GM12878 (cell line): ENCODE results near the gene GPRC5D. TPM values are rescaled to one million over a fixed set of nuclear protein-coding genes. Genes with fewer than 3 reads are reported as not detected.

Experiments
- ATAC-seq: fragments of 200-7000 bp; cut with Tn5 transposase; 3 replicates; pipeline ENCODE4 v1.9.1; 2020; ENCODE audit warnings: mild to moderate bottlenecking, moderate library complexity
- BruUV-seq: library from RNA; stranded (reverse); fragments of 400-500 nt; replicated peaks from 2 replicates; lab custom pipeline; 2021; lab: Mats Ljungman, UMichigan
- CTCF ChIA-PET: fragments of 300-600 bp; sonication (Branson Sonifier 250); formaldehyde crosslinking; extraction: SDS; loops from one replicate; lab custom pipeline; 2021; ENCODE audit warnings: inconsistent platforms; lab: Yijun Ruan, JAX
- POLR2A ChIA-PET: fragments of 350-600 bp; formaldehyde crosslinking; extraction: SDS; loops from one replicate; lab custom pipeline; 2021; ENCODE audit warnings: inconsistent platforms; lab: Charles Lee
- RAD21 ChIA-PET: fragments of 300-600 bp; sonication (Branson Sonifier 250); formaldehyde crosslinking; loops from one replicate; lab custom pipeline; 2023; ENCODE audit warnings: antibody characterized with exemption; ENCODE audit not compliant: unreplicated experiment; lab: Charles Lee
- SMC1A ChIA-PET: fragments of 300-600 bp; sonication (Branson Sonifier 250); formaldehyde crosslinking; loops from one replicate; lab custom pipeline; 2023; ENCODE audit not compliant: unreplicated experiment, uncharacterized antibody; lab: Charles Lee
- DNase-seq: peaks from one replicate; pipeline ENCODE4 v3.0.0-alpha.2; 2011; ENCODE audit warnings: low read depth, low spot score
- FAIRE-seq: peaks from 3 replicates; lab custom pipeline; 2011; peaks lifted over from hg19 to GRCh38; lab: Jason Lieb, UNC
- H2AFZ ChIP-seq: 2 replicates; pipeline ENCODE4 v1.6.0; 2011; ENCODE audit warnings: low read depth, low read length, control low read depth; ENCODE audit not compliant: control insufficient read depth
- H3K27ac ChIP-seq: 2 replicates; pipeline ENCODE4 v1.5.1; 2011; ENCODE audit warnings: control low read depth; ENCODE audit not compliant: control insufficient read depth, insufficient read depth
- H3K27me3 ChIP-seq, 2 experiments: replicated peaks in 1 of 2; 2 replicates each; pipeline versions ENCODE4 v1.6.0 to v1.6.1; 2011; ENCODE audit warnings: low read length in 1 of 2; ENCODE audit not compliant: control insufficient read depth in 2 of 2, insufficient read depth in 2 of 2
- H3K36me3 ChIP-seq, 2 experiments: 2 replicates each; pipeline ENCODE4 v1.5.1; 2011; ENCODE audit warnings: low read length in 1 of 2; ENCODE audit not compliant: control insufficient read depth in 2 of 2, insufficient read depth in 2 of 2
- H3K4me1 ChIP-seq: 2 replicates; pipeline ENCODE4 v1.6.1; 2011; ENCODE audit warnings: mild to moderate bottlenecking, low read length, moderate library complexity, mixed read lengths; ENCODE audit not compliant: control insufficient read depth, insufficient read depth
- H3K4me2 ChIP-seq: 2 replicates; pipeline ENCODE4 v1.6.0; 2011; ENCODE audit warnings: control low read depth; ENCODE audit not compliant: control insufficient read depth, insufficient read depth
- H3K4me3 ChIP-seq: fragments of 200-600 bp; sonication (generic); 2 replicates; pipeline ENCODE4 v1.5.1; 2016
- H3K79me2 ChIP-seq: 2 replicates; pipeline ENCODE4 v1.6.0; 2011; ENCODE audit warnings: low read length; ENCODE audit not compliant: control insufficient read depth, insufficient read depth
- H3K9ac ChIP-seq: 2 replicates; pipeline ENCODE4 v1.8.0; 2011; ENCODE audit warnings: low read length, control low read depth, mixed read lengths; ENCODE audit not compliant: control insufficient read depth, insufficient read depth
- H3K9me3 ChIP-seq: replicated peaks from 3 replicates; pipeline ENCODE4 v1.5.1; 2011; ENCODE audit warnings: mild to moderate bottlenecking, low read length; ENCODE audit not compliant: control insufficient read depth, insufficient read depth
- H4K20me1 ChIP-seq: 2 replicates; pipeline ENCODE4 v1.6.0; 2011; ENCODE audit not compliant: control insufficient read depth, insufficient read depth
- E2F4 ChIP-seq: IDR thresholded peaks from 2 replicates; pipeline ENCODE4 v1.6.1; 2012; ENCODE audit warnings: low read depth, low read length, improper control_type of control experiment
- E4F1 ChIP-seq: fragments of 450-650 bp; IDR thresholded peaks from 2 replicates; pipeline ENCODE4 v1.6.1; 2018; ENCODE audit warnings: borderline replicate concordance, mild to moderate bottlenecking; ENCODE audit not compliant: partially characterized antibody
- ESRRA ChIP-seq: IDR thresholded peaks from 2 replicates; pipeline ENCODE4 v1.6.1; 2012; ENCODE audit warnings: mild to moderate bottlenecking, low read length, improper control_type of control experiment
- FOXM1 ChIP-seq: IDR thresholded peaks from 2 replicates; pipeline ENCODE4 v1.6.1; 2012; ENCODE audit warnings: low read depth, mild to moderate bottlenecking, inconsistent platforms, low read length, moderate library complexity
- HDAC2 ChIP-seq: fragments of 200-600 bp; sonication (generic); IDR thresholded peaks from 2 replicates; pipeline ENCODE4 v1.6.1; 2017
- NFYB ChIP-seq: IDR thresholded peaks from 2 replicates; pipeline ENCODE4 v1.6.1; 2011; ENCODE audit warnings: low read depth, mild to moderate bottlenecking, low read length, improper control_type of control experiment, moderate library complexity; ENCODE audit not compliant: insufficient read depth
- POLR2AphosphoS5 ChIP-seq: IDR thresholded peaks from 2 replicates; pipeline ENCODE4 v1.6.1; 2011; ENCODE audit warnings: mild to moderate bottlenecking, low read length, inconsistent platforms
- POU2F2 ChIP-seq: IDR thresholded peaks from 3 replicates; pipeline ENCODE4 v1.6.1; 2011; ENCODE audit warnings: low read depth, mild to moderate bottlenecking, low read length, borderline replicate concordance
- RCOR1 ChIP-seq: conservative IDR thresholded peaks from 2 replicates; pipeline ENCODE4 v1.6.1; 2012; ENCODE audit warnings: low read depth, low read length, improper control_type of control experiment
- SMAD1 ChIP-seq: fragments of 450-650 bp; IDR thresholded peaks from 2 replicates; pipeline ENCODE4 v1.6.1; 2018; ENCODE audit warnings: mild to moderate bottlenecking, low read depth; ENCODE audit not compliant: partially characterized antibody
- SMAD5 ChIP-seq: IDR thresholded peaks from 2 replicates; pipeline ENCODE4 v1.6.1; 2016; ENCODE audit warnings: antibody characterized with exemption, low read depth
- SRF ChIP-seq, 2 experiments: IDR thresholded peaks; 2 replicates each; pipeline ENCODE4 v1.6.1; 2011; ENCODE audit warnings: low read depth in 2 of 2, low read length in 2 of 2, mild to moderate bottlenecking in 1 of 2, moderate library complexity in 1 of 2
- STAT1 ChIP-seq: fragments of 450-650 bp; conservative IDR thresholded peaks from 2 replicates; pipeline ENCODE4 v1.6.1; 2014; ENCODE audit warnings: antibody characterized with exemption, mild to moderate bottlenecking
- SUZ12 ChIP-seq: fragments of 200-600 bp; sonication (generic); IDR thresholded peaks from one replicate; pipeline ENCODE4 v1.6.1; 2018; ENCODE audit warnings: antibody characterized with exemption, mild to moderate bottlenecking; ENCODE audit not compliant: unreplicated experiment
- TCF12 ChIP-seq: IDR thresholded peaks from 2 replicates; pipeline ENCODE4 v1.6.1; 2011; ENCODE audit warnings: low read depth, mild to moderate bottlenecking, low read length
- ZZZ3 ChIP-seq: IDR thresholded peaks from 2 replicates; pipeline ENCODE4 v1.6.1; 2011; ENCODE audit warnings: low read depth; ENCODE audit not compliant: control insufficient read depth, insufficient read length
- WGBS: methylation state at CpG from one replicate; pipeline ENCODE4 v1.1.6; 2016; ENCODE audit warnings: low lambda C conversion rate; ENCODE audit not compliant: insufficient replicate concordance, insufficient coverage; ENCODE audit errors: missing lambda C conversion rate; 5-methylcytosine and 5-hydroxymethylcytosine counted together
- in situ Hi-C: fragments of 300-500 bp; cut with MboI; formaldehyde crosslinking; loops from 9 replicates; pipeline ENCODE4 v1.14.3; 2018; ENCODE audit warnings: mixed read lengths
- intact Hi-C: fragments of 100-400 bp; cut with micrococcal nuclease; formaldehyde crosslinking; loops from one replicate; pipeline ENCODE4 v1.14.2; 2022; ENCODE audit not compliant: unreplicated experiment
- polyA plus RNA-seq, 11 experiments: library from polyadenylated mRNA; depleted of rRNA in 4 of 11; unstranded in 6 of 11; stranded (reverse) in 5 of 11; fragments of >200 nt; fragmentation: Nextera tagmentation in 4 of 11; fragmentation: Illumina TruSeq in 1 of 11; extraction: Ambion mirVana in 4 of 11; extraction: Trizol in 1 of 11; gene quantifications; 1 replicate in 1 of 11; 2 replicates in 10 of 11; pipeline versions ENCODE4 v1.2.1 to v1.2.3, GENCODE V29; 2011 to 2016; ENCODE audit warnings: inconsistent platforms in 2 of 11, missing spikeins in 2 of 11, low read depth in 1 of 11
- total RNA-seq, 4 experiments: library from RNA; depleted of rRNA in 3 of 4; stranded (reverse); fragments of >200 nt in 3 of 4; fragmentation: Illumina TruSeq in 1 of 4; extraction: Trizol in 1 of 4; gene quantifications; 2 replicates each; pipeline versions ENCODE4 v1.2.1 to v1.2.3, GENCODE V29; 2013 to 2021
- TF ChIP-seq, protein P1 (sequence below): fragments of 450-650 bp; IDR thresholded peaks from 2 replicates; pipeline ENCODE4 v1.6.1; 2016; ENCODE audit warnings: mild to moderate bottlenecking

GPRC5D gene
- total and polyA plus RNA-seq, 10 of the 15 experiments (the other 5 are each of a cell fraction or from before 2014, with no cell fraction given), result 0.18 to 0.90 (median 0.37) TPM; not detected in 3

DNA sequence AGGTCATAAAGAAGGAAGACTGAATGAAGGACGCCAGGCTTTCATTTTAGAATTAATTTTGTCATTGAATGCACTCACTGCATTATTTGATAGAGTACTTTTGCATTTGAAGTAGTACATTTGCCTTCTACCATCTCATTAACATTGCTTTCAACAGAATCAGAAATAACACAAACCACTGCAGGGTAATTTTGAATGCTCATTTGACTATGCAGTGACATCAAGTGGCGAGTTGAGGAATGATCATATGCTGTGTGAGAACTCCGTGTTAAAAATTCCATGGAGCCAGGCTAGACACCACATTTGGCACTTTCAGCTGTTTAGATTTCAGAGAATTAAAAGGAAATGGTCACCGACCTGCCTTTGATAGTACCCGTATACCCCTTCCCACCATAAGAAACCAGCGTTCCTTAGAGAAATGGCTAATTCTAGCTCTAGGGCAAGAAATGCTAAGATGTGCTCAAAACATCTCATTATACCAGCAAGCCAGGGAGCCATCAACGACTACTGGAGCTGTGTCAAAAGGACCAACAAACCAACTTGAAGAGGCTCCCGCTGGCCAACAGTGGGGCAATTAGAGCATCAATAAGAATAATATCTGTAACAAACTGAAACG lies 31.6 kb upstream of the GPRC5D start (continued):
- TF ChIP-seq SMAD5, result no peak
- no peak for TF ChIP-seq ZZZ3
- TF ChIP-seq, protein P1, sequence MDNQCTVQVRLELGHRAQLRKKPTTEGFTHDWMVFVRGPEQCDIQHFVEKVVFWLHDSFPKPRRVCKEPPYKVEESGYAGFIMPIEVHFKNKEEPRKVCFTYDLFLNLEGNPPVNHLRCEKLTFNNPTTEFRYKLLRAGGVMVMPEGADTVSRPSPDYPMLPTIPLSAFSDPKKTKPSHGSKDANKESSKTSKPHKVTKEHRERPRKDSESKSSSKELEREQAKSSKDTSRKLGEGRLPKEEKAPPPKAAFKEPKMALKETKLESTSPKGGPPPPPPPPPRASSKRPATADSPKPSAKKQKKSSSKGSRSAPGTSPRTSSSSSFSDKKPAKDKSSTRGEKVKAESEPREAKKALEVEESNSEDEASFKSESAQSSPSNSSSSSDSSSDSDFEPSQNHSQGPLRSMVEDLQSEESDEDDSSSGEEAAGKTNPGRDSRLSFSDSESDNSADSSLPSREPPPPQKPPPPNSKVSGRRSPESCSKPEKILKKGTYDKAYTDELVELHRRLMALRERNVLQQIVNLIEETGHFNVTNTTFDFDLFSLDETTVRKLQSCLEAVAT, result no peak
- TF ChIP-seq, all 136 proteins: peak for 3

DNA sequence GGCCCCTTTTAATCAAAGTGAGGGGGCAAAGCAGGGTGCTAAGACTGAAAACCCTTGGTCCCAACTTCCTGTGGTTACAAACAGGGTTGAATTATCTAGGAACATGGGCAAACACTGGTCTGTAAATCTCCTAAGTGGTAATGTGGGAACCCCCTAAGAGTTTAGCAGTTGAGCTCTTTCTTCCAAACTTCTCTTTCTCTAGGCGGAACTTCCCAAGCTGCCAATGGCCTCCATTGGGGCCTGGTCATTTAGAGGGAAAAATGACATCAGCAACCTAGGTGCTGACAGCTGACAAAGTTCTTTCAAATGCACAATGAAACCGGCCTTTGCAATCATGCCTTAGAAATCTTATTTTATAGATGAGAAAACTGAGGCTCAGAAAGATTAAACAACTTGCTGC lies 30.4 kb upstream of the GPRC5D start:
- H3K27me3 ChIP-seq, result peaks cover 0 to 3% of the 10 kb centered on the region in 2 experiments; a peak in 2 of 4 replicates
- no peak for DNase-seq
- H3K9ac ChIP-seq, result no peak overlapping the region
- BruUV-seq, result no TSS peak
- H3K4me2 ChIP-seq, result no peak overlapping the region
- no peak overlapping the region for H3K4me3 ChIP-seq
- in situ Hi-C loops, result no loop called here
- POLR2A ChIA-PET, result interaction anchor here (1.2 kb wide), 1 partner anchor 195 kb away, joined by 3 read pairs; no protein-coding TSS in a partner anchor
- H3K36me3 ChIP-seq, result no peaks in the 10 kb centered on the region
- H4K20me1 ChIP-seq, result no peaks in the 10 kb centered on the region
- SMC1A ChIA-PET, result no interaction called here
- ATAC-seq, result no peak
- WGBS, result 74% methylated on average over 2 of the region's 2 CpGs
- intact Hi-C loops, result loop anchor here (2.0 to 10.0 kb wide), 2 partner anchors 66 to 222 kb away; no protein-coding TSS in a partner anchor
- H3K4me1 ChIP-seq, result no peaks in the 10 kb centered on the region
- CTCF ChIA-PET, result interaction anchor here (0.6 to 3.4 kb wide), 6 partner anchors 9 to 288 kb away, joined by 3 to 19 read pairs (median 4); no protein-coding TSS in a partner anchor
- no peaks in the 10 kb centered on the region for H3K79me2 ChIP-seq
- no peak overlapping the region for H2AFZ ChIP-seq
- FAIRE-seq, result no peak
- RAD21 ChIA-PET, result interaction anchor here (1.0 to 1.7 kb wide), 2 partner anchors 66 to 67 kb away, joined by 3 to 6 read pairs; no protein-coding TSS in a partner anchor
- H3K27ac ChIP-seq, result no peak overlapping the region
- no peaks in the 10 kb centered on the region for H3K9me3 ChIP-seq
- TF ChIP-seq RCOR1, result no peak
- TF ChIP-seq POU2F2, result no peak
- TF ChIP-seq E2F4, result no peak
- no peak for TF ChIP-seq ESRRA
- no peak for TF ChIP-seq SUZ12
- TF ChIP-seq HDAC2, result no peak
- no peak for TF ChIP-seq NFYB
- no peak for TF ChIP-seq STAT1
- no peak for TF ChIP-seq TCF12
- no peak for TF ChIP-seq SRF (IDR thresholded peaks at IDR 0.05; ENCODE audit: low read depth in 2 of 2, low read length in 2 of 2)
- no peak for TF ChIP-seq E4F1
- no peak for TF ChIP-seq FOXM1
- no peak for TF ChIP-seq SMAD1
- no peak for TF ChIP-seq POLR2AphosphoS5
